GM18870 (cell line): Measurements from ENCODE around the gene GRB10.
"Not testable (repeated sequence)": the region's sequence is repeated elsewhere in the genome, so short reads cannot be mapped to it uniquely, and the experiment has no call there.

Experiments used
- ATAC-seq: cut with Tn5 transposase; IDR thresholded peaks from one replicate; pipeline ENCODE4 v1.9.1; 2021; ENCODE audit warnings: moderate library complexity; ENCODE audit not compliant: unreplicated experiment

GRB10 gene

GRCh38 chr7:50745336-50745735, 37.4 kb downstream of the GRB10 start:
- no peak for ATAC-seq

GRCh38 chr7:50743893-50744292, 38.8 kb downstream of the GRB10 start:
- no peak for ATAC-seq

GRCh38 chr7:50743016-50743415, 39.7 kb downstream of the GRB10 start:
- no peak for ATAC-seq

- no peak for ATAC-seq
These were observed 40.3 kb downstream of the GRB10 start for GRCh38 chr7:50742401-50742800.

- ATAC-seq = peak; percentile 79
These were observed 42.8 kb downstream of the GRB10 start for GRCh38 chr7:50739744-50740435.

GRCh38 chr7:50738932-50739331, 43.8 kb downstream of the GRB10 start:
- ATAC-seq = no peak

- not testable (repeated sequence) for ATAC-seq
These were observed 46.9 kb downstream of the GRB10 start for GRCh38 chr7:50735836-50736235.

GRCh38 chr7:50735333-50735732, 47.4 kb downstream of the GRB10 start:
- ATAC-seq = no peak

- no peak for ATAC-seq
These were observed 48.5 kb downstream of the GRB10 start for GRCh38 chr7:50734246-50734645.

GRCh38 chr7:50733552-50733951, 49.1 kb downstream of the GRB10 start:
- no peak for ATAC-seq

- no peak for ATAC-seq
These were observed 50.8 kb downstream of the GRB10 start for GRCh38 chr7:50731703-50732582.

- no peak for ATAC-seq
These were observed 52.0 kb downstream of the GRB10 start for GRCh38 chr7:50730446-50731400.

- no peak for ATAC-seq
These were observed 52.7 kb downstream of the GRB10 start for GRCh38 chr7:50729962-50730361.

- no peak for ATAC-seq
These were observed 54.5 kb downstream of the GRB10 start for GRCh38 chr7:50728184-50728583.

GRCh38 chr7:50727711-50728110, 55.0 kb downstream of the GRB10 start:
- ATAC-seq = no peak

GRCh38 chr7:50727072-50727471, 55.6 kb downstream of the GRB10 start:
- ATAC-seq = no peak

- no peak for ATAC-seq
These were observed 56.9 kb downstream of the GRB10 start for GRCh38 chr7:50725774-50726173.

GRCh38 chr7:50724526-50725520, 57.9 kb downstream of the GRB10 start:
- no peak for ATAC-seq

- ATAC-seq = no peak
These were observed 58.8 kb downstream of the GRB10 start for GRCh38 chr7:50723888-50724287.

- no peak for ATAC-seq
These were observed 59.5 kb downstream of the GRB10 start for GRCh38 chr7:50723173-50723572.
